Measurements from ENCODE around the gene MYH7.

- TF ChIP-seq, protein P1, sequence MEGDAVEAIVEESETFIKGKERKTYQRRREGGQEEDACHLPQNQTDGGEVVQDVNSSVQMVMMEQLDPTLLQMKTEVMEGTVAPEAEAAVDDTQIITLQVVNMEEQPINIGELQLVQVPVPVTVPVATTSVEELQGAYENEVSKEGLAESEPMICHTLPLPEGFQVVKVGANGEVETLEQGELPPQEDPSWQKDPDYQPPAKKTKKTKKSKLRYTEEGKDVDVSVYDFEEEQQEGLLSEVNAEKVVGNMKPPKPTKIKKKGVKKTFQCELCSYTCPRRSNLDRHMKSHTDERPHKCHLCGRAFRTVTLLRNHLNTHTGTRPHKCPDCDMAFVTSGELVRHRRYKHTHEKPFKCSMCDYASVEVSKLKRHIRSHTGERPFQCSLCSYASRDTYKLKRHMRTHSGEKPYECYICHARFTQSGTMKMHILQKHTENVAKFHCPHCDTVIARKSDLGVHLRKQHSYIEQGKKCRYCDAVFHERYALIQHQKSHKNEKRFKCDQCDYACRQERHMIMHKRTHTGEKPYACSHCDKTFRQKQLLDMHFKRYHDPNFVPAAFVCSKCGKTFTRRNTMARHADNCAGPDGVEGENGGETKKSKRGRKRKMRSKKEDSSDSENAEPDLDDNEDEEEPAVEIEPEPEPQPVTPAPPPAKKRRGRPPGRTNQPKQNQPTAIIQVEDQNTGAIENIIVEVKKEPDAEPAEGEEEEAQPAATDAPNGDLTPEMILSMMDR (IDR thresholded peaks at IDR 0.05; ENCODE audit: insufficient read depth, low read depth, low read length): no peak
- TF ChIP-seq EZH2 (IDR thresholded peaks at IDR 0.05; ENCODE audit: insufficient read depth, low read length): no peak
Measured at GRCh38 chr14:23372509-23372908, 63.0 kb downstream of the MYH7 start, which contains the start of gene IL25.

All from astrocyte (in vitro differentiated cells and primary cell).